MM.1S (cell line): ENCODE results near the gene SNX17.

Experiments used
- EZH2phosphoT487 ChIP-seq: fragments of 300-600 bp; sonication (generic); IDR thresholded peaks from 2 replicates; pipeline ENCODE4 v1.6.1; 2018; ENCODE audit warnings: antibody characterized with exemption, low read length
- TF ChIP-seq, protein P1 (sequence below): fragments of 300-600 bp; sonication (generic); IDR thresholded peaks from 2 replicates; pipeline ENCODE4 v1.5.1; 2016; ENCODE audit warnings: antibody characterized with exemption, low read length, mixed read lengths

DNA sequence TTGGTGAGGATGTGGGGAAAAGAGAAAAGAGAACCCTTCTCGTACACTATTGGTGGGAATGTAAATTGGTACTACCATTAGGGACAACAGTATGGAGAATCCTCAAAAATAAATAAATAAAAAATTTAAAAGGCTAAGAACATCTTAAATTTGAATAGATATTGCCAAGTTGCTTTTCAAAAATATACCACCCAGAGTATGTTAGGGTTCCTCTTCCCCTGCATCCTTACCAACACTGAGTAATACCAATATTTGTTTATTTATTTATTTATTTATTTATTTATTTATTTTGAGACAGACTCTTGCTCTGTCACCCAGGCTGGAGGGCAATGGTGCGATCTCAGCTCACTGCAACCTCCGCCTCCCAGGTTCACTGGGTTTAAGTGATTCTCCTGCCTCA lies 52.5 kb downstream of the SNX17 start:
- TF ChIP-seq EZH2phosphoT487 = no peak
- TF ChIP-seq, protein P1, sequence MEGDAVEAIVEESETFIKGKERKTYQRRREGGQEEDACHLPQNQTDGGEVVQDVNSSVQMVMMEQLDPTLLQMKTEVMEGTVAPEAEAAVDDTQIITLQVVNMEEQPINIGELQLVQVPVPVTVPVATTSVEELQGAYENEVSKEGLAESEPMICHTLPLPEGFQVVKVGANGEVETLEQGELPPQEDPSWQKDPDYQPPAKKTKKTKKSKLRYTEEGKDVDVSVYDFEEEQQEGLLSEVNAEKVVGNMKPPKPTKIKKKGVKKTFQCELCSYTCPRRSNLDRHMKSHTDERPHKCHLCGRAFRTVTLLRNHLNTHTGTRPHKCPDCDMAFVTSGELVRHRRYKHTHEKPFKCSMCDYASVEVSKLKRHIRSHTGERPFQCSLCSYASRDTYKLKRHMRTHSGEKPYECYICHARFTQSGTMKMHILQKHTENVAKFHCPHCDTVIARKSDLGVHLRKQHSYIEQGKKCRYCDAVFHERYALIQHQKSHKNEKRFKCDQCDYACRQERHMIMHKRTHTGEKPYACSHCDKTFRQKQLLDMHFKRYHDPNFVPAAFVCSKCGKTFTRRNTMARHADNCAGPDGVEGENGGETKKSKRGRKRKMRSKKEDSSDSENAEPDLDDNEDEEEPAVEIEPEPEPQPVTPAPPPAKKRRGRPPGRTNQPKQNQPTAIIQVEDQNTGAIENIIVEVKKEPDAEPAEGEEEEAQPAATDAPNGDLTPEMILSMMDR = no peak
